Neural crest cell (in vitro differentiated cells): ENCODE measurements around the gene EGFR. TPM values are rescaled to one million over a fixed set of nuclear protein-coding genes. Genes with fewer than 3 reads are reported as not detected.

Experiments
- DNase-seq: peaks from one replicate; pipeline ENCODE4 v3.0.0; 2021; ENCODE audit warnings: low read depth, mixed read lengths, low spot score
- H3K27ac Mint-ChIP-seq: one replicate; pipeline ENCODE4 v1.8.0; 2021; ENCODE audit warnings: mild to moderate bottlenecking, mixed read lengths; ENCODE audit not compliant: unreplicated experiment
- H3K27me3 Mint-ChIP-seq: 2 replicates; pipeline ENCODE4 v1.8.0; 2021; ENCODE audit warnings: low read depth, mild to moderate bottlenecking, mixed read lengths
- H3K36me3 Mint-ChIP-seq: 2 replicates; pipeline ENCODE4 v1.8.0; 2021; ENCODE audit warnings: low read depth, mild to moderate bottlenecking, mixed read lengths
- H3K4me1 Mint-ChIP-seq: 2 replicates; pipeline ENCODE4 v1.8.0; 2021; ENCODE audit warnings: mixed read lengths
- H3K4me3 Mint-ChIP-seq: one replicate; pipeline ENCODE4 v1.8.0; 2021; ENCODE audit warnings: mild to moderate bottlenecking, mixed read lengths
- H3K9me3 Mint-ChIP-seq: 2 replicates; pipeline ENCODE4 v1.8.0; 2021; ENCODE audit warnings: mixed read lengths
- CTCF ChIP-seq: fragments of 200-600 bp; sonication (generic); conservative IDR thresholded peaks from 2 replicates; pipeline ENCODE4 v1.5.0; 2021; ENCODE audit warnings: antibody characterized with exemption, mild to moderate bottlenecking
- total RNA-seq: library from RNA; stranded (reverse); gene quantifications from 2 replicates; pipeline ENCODE4 v1.2.1, GENCODE V29; 2021

The EGFR gene
- total RNA-seq, 1 donor from 2014 or later = 2.3 TPM

GRCh38 chr7:55060085-55060484, 41.3 kb downstream of the EGFR start:
- no peak for DNase-seq
- no peaks in the 10 kb centered on the region for H3K27me3 Mint-ChIP-seq
- H3K9me3 Mint-ChIP-seq = no peaks in the 10 kb centered on the region
- peaks cover 18% of the 10 kb centered on the region for H3K4me1 Mint-ChIP-seq
- no peak for TF ChIP-seq CTCF
- no peaks in the 10 kb centered on the region for H3K36me3 Mint-ChIP-seq
- H3K4me3 Mint-ChIP-seq = no peak overlapping the region
- no peak overlapping the region for H3K27ac Mint-ChIP-seq

GRCh38 chr7:55060636-55061022, 41.8 kb downstream of the EGFR start:
- H3K27me3 Mint-ChIP-seq = no peaks in the 10 kb centered on the region
- no peak overlapping the region for H3K4me3 Mint-ChIP-seq
- no peak for TF ChIP-seq CTCF
- no peaks in the 10 kb centered on the region for H3K36me3 Mint-ChIP-seq
- no peaks in the 10 kb centered on the region for H3K9me3 Mint-ChIP-seq
- peaks cover 24% of the 10 kb centered on the region for H3K4me1 Mint-ChIP-seq
- no peak overlapping the region for H3K27ac Mint-ChIP-seq
- no peak for DNase-seq

- no peak for DNase-seq
- Mint-ChIP-seq H3K9me3 (no peaks in the 10 kb centered on the region), H3K36me3 (no peaks in the 10 kb centered on the region), H3K4me3 (no peak overlapping the region), H3K4me1 (peaks cover 36% of the 10 kb centered on the region), H3K27me3 (no peaks in the 10 kb centered on the region), H3K27ac (no peak overlapping the region)
- TF ChIP-seq CTCF = no peak
Measured at GRCh38 chr7:55061726-55062499, 43.1 kb downstream of the EGFR start.

GRCh38 chr7:55063061-55063460, 44.2 kb downstream of the EGFR start:
- no peaks in the 10 kb centered on the region for H3K36me3 Mint-ChIP-seq
- no peak overlapping the region for H3K27ac Mint-ChIP-seq
- no peak for DNase-seq
- no peak overlapping the region for H3K4me3 Mint-ChIP-seq
- peaks cover 38% of the 10 kb centered on the region for H3K4me1 Mint-ChIP-seq
- TF ChIP-seq CTCF = no peak
- H3K9me3 Mint-ChIP-seq = no peaks in the 10 kb centered on the region
- H3K27me3 Mint-ChIP-seq = no peaks in the 10 kb centered on the region

GRCh38 chr7:55063633-55064032, 44.8 kb downstream of the EGFR start:
- no peaks in the 10 kb centered on the region for H3K9me3 Mint-ChIP-seq

More at GRCh38 chr7:55063633-55064032, 44.8 kb downstream of the EGFR start:
- Mint-ChIP-seq H3K4me1 (peaks cover 42% of the 10 kb centered on the region), H3K36me3 (no peaks in the 10 kb centered on the region), H3K27me3 (peaks cover 2% of the 10 kb centered on the region), H3K4me3 (no peak overlapping the region), H3K27ac (no peak overlapping the region)
- TF ChIP-seq CTCF = no peak
- no peak for DNase-seq
